WERI-Rb-1 (cell line): ENCODE data around the gene TTC7B.

ENCODE experiments used
- DNase-seq: peaks from one replicate; pipeline ENCODE4 v3.0.0-alpha.2; 2020
- H3K27ac ChIP-seq: fragments of 250-450 bp; sonication (Bioruptor Pico); 2 replicates; pipeline ENCODE4 v1.5.1; 2020; ENCODE audit warnings: mild to moderate bottlenecking, moderate library complexity
- H3K27me3 ChIP-seq: fragments of 250-450 bp; sonication (Bioruptor Pico); 2 replicates; pipeline ENCODE4 v1.5.1; 2021; ENCODE audit warnings: mild to moderate bottlenecking, low read depth, moderate library complexity; ENCODE audit not compliant: insufficient read depth, severe bottlenecking
- H3K36me3 ChIP-seq: fragments of 250-450 bp; sonication (Bioruptor Pico); 2 replicates; pipeline ENCODE4 v1.5.1; 2020; ENCODE audit warnings: mild to moderate bottlenecking, moderate library complexity
- H3K4me3 ChIP-seq: 2 replicates; pipeline ENCODE4 v1.5.1; 2011; ENCODE audit warnings: low read depth, mild to moderate bottlenecking, control low read depth, low read length
- H3K9me3 ChIP-seq: fragments of 250-450 bp; sonication (Bioruptor Pico); 2 replicates; pipeline ENCODE4 v1.5.1; 2021; ENCODE audit warnings: mild to moderate bottlenecking, moderate library complexity; ENCODE audit not compliant: severe bottlenecking
- CTCF ChIP-seq: IDR thresholded peaks from 2 replicates; pipeline ENCODE4 v1.5.1; 2011; ENCODE audit warnings: low read depth, mild to moderate bottlenecking, control low read depth, inconsistent platforms, low read length

Gene TTC7B

DNA sequence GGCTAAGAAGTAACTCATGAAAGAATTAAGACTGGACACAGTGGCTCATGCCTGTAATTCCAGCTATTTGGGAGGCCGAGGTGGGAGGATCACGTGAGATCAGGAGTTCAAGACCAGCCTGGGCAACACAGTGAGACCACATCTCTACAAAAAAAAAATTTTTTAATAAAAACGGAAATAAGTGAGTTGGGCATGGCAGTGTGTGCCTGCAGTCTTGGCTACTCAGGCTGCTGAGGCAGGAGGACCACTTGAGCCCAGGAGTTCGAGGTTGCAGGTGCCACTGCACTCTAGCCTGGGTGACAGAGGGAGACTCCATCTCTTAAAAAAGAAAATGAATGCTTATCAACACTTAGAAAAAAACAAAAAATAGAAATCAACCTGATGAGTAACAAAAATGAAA, 301.7 kb downstream of the TTC7B start:
- H3K27ac ChIP-seq: no peak overlapping the region
- DNase-seq: no peak

DNA sequence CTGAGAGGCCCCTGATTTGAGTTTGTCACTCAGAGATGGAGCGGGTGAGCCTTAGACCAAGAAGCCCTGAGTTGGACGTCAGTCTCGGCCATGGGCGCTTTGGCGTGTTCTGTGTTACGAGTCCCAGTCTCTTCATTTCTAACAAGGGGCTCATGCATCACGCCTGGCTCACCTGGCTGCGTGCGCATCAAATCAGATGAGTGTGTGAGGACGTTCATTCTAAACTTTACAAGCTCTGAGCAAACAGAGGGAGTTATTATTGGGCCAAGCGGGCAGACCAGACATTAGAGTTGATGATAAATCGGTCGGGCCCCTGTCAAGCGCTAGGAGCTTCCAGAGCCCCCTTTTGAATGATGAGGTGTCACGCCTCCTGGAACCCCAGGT, 302.2 kb downstream of the TTC7B start:
- no peak overlapping the region for H3K27ac ChIP-seq

More for the DNA sequence above, 301.7 kb downstream of the TTC7B start:
- peaks cover 3% of the 10 kb centered on the region for H3K9me3 ChIP-seq
- H3K4me3 ChIP-seq: no peak overlapping the region
- no peak for TF ChIP-seq CTCF
- H3K36me3 ChIP-seq: no peaks in the 10 kb centered on the region
- H3K27me3 ChIP-seq: no peaks in the 10 kb centered on the region

GRCh38 chr14:90513161-90514014, 302.8 kb downstream of the TTC7B start:
- DNase-seq: no peak
- Histone ChIP-seq H3K4me3 (no peak overlapping the region), H3K27ac (peak overlapping the region; percentile 83; the same call in 1 of the 2 replicates), H3K9me3 (no peaks in the 10 kb centered on the region), H3K27me3 (no peaks in the 10 kb centered on the region), H3K36me3 (no peaks in the 10 kb centered on the region)
- TF ChIP-seq CTCF: no peak

More for the DNA sequence above, 302.2 kb downstream of the TTC7B start:
- H3K9me3 ChIP-seq: no peaks in the 10 kb centered on the region
- no peaks in the 10 kb centered on the region for H3K36me3 ChIP-seq
- no peaks in the 10 kb centered on the region for H3K27me3 ChIP-seq
- no peak for DNase-seq
- no peak overlapping the region for H3K4me3 ChIP-seq
- no peak for TF ChIP-seq CTCF

- Histone ChIP-seq H3K27ac (peak overlapping the region; percentile 83), H3K36me3 (no peaks in the 10 kb centered on the region), H3K9me3 (no peaks in the 10 kb centered on the region), H3K4me3 (no peak overlapping the region), H3K27me3 (no peaks in the 10 kb centered on the region)
- TF ChIP-seq CTCF: no peak
- no peak for DNase-seq
Measured at GRCh38 chr14:90512329-90512991, 303.8 kb downstream of the TTC7B start.

GRCh38 chr14:90511795-90512328, 304.4 kb downstream of the TTC7B start:
- Histone ChIP-seq H3K27ac (peak overlapping the region; percentile 83), H3K9me3 (no peaks in the 10 kb centered on the region), H3K27me3 (no peaks in the 10 kb centered on the region), H3K4me3 (no peak overlapping the region), H3K36me3 (no peaks in the 10 kb centered on the region)
- peak; percentile 76 for DNase-seq
- TF ChIP-seq CTCF: no peak
